GM18868 (cell line): Measurements from ENCODE around the gene SPACA6.
"Not testable (repeated sequence)": the region's sequence is repeated elsewhere in the genome, so short reads cannot be mapped to it uniquely, and the experiment has no call there.

Experiments
- ATAC-seq: cut with Tn5 transposase; IDR thresholded peaks from one replicate; pipeline ENCODE4 v1.9.1; 2021; ENCODE audit warnings: mild to moderate bottlenecking, moderate library complexity; ENCODE audit not compliant: unreplicated experiment

SPACA6 gene

GRCh38 chr19:51733742-51734522 lies 40.8 kb downstream of the SPACA6 start:
- ATAC-seq = no peak

GRCh38 chr19:51735759-51736449 lies 42.8 kb downstream of the SPACA6 start:
- ATAC-seq = no peak

- no peak for ATAC-seq
Measured at GRCh38 chr19:51737389-51737788, 44.3 kb downstream of the SPACA6 start.

- no peak for ATAC-seq
Measured at GRCh38 chr19:51737924-51738323, 44.8 kb downstream of the SPACA6 start.

- ATAC-seq = not testable (repeated sequence)
Measured at GRCh38 chr19:51738523-51738922, 45.4 kb downstream of the SPACA6 start.

GRCh38 chr19:51739466-51740213 lies 46.5 kb downstream of the SPACA6 start:
- ATAC-seq = no peak

GRCh38 chr19:51740356-51740755 lies 47.2 kb downstream of the SPACA6 start:
- no peak for ATAC-seq

GRCh38 chr19:51742789-51743188 lies 49.7 kb downstream of the SPACA6 start:
- ATAC-seq = no peak

- no peak for ATAC-seq
Measured at GRCh38 chr19:51743405-51743804, 50.3 kb downstream of the SPACA6 start.

GRCh38 chr19:51746731-51747130 lies 53.6 kb downstream of the SPACA6 start:
- no peak for ATAC-seq

- no peak for ATAC-seq
Measured at GRCh38 chr19:51749979-51750378, 56.8 kb downstream of the SPACA6 start.

- no peak for ATAC-seq
Measured at GRCh38 chr19:51750400-51751094, 57.4 kb downstream of the SPACA6 start.

- no peak for ATAC-seq
Measured at GRCh38 chr19:51751655-51752054, 58.5 kb downstream of the SPACA6 start, which contains the start of gene FPR1. Gene FPR1 (minus strand): TSS chr19:51751878. CDS start chr19:51746994, 4,884 bp downstream.

GRCh38 chr19:51754109-51754508 lies 61.0 kb downstream of the SPACA6 start:
- ATAC-seq = no peak

- ATAC-seq = no peak
Measured at GRCh38 chr19:51754770-51755169, 61.6 kb downstream of the SPACA6 start.
